Stimulated activated CD8-positive, alpha-beta memory T cell treated with anti-CD3 and anti-CD28 coated beads, Interleukin-12 subunit alpha, Interleukin-12 subunit beta, amount 100 ng/mL, for 1 hour (primary cell): Measurements from ENCODE around the gene APBB2.

Source experiments
- DNase-seq: peaks from one replicate; pipeline ENCODE4 v3.0.0-alpha.2; 2020; ENCODE audit warnings: low read depth

The APBB2 gene

DNA sequence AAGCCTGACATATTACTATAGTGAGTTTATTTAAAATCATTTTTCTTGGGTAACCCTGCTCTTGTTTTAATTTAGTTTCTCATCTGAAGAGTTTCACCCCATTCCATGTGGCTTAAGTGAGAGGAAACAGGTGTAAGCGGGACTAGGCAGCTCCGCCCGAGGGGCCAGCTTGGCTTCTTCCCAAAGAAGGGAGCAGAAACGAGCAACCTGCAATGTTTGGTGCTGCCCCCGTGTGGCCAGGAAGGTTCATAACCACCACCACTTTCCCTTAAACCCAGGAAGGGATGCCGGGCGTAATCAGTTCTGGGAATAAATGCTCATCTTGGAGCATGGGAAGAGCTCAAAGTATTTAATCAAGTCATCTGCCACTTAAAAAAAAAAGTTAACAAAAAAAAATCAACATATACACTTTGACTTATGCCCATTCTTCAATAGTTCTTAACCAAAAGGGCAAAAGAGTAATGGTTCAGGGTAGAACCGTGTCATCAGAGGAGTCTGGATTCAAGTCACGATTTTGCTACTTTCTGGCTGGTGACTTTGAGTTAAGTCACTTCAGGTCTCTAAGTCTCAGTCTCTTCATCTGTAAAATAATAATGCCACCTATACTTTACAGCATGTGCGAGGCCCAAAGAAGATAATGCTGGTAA lies 316.7 kb downstream of the APBB2 start:
- DNase-seq: peak; percentile 39

DNA sequence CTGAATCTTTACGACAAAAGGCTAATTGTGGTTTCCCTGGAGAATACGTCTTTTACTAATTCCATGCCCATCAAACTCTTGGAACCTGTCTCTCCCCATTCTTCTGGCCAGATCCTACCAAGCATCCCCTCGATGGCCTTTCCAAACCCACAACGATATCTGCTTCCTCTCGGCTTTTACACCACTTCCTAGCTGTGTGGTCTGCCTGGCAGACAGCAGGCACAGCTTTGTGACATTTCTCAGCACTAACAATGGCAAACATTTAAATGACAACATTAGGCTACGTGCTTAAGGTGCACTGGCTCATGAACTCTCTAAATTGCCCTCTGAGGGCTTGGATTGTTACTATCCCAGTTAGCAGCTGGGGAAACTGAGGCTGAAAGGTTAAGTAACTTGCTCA lies 323.6 kb downstream of the APBB2 start:
- no peak for DNase-seq

DNA sequence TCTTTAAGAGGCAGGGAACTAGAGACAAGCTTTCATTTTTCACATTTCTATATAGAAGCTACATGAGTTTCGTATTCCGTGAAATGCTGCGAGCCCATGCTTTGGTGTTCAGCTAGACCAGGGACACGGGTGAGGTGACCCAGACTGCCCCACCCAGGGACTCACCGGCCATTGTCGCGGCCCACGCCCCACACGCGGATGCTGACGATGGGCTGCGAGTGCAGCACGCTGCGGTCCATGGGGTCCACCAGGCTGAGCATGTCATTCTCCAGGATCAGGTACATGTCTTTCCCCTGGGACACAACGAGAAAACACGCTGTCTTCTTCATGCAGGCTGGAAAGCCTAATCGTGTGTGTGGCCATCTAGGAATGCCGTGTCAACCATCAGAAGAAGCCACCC lies 324.1 kb downstream of the APBB2 start:
- DNase-seq: no peak

DNA sequence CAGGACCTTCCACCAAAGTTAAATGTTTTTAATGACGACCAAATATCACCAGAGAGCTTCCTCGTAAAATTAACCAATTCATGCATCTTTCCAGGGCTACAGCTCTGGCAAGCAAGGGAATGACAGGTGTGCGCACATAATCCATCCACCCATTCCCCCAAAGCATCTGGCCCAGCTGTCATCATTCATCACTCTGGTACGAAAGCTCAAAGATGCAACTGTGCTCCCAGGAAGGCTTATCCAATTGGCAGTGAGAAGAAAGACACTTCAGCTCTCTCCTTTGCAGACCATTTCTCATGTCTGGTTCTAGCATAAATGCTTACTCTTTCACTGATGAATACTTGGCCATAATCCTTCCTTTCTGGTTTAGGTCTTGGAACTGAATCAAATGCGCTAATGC lies 325.4 kb downstream of the APBB2 start:
- no peak for DNase-seq

DNA sequence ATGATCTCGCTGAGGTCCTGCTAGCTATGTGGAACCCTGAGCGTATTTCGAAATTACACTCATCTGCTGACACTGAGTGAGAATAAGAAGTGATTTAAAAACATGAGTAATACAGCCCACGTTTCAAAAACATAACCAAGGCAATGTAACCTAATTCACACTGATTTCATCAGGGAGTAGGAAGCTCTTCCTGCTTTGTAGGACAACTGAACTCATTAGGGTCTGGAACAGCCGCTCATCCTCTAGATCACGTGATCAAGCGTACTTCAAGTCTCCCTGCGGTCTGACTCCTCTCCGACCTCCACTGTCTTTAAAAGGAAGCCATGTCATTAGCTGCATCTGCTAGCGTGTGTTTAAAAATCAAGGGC lies 326.6 kb downstream of the APBB2 start:
- no peak for DNase-seq

DNA sequence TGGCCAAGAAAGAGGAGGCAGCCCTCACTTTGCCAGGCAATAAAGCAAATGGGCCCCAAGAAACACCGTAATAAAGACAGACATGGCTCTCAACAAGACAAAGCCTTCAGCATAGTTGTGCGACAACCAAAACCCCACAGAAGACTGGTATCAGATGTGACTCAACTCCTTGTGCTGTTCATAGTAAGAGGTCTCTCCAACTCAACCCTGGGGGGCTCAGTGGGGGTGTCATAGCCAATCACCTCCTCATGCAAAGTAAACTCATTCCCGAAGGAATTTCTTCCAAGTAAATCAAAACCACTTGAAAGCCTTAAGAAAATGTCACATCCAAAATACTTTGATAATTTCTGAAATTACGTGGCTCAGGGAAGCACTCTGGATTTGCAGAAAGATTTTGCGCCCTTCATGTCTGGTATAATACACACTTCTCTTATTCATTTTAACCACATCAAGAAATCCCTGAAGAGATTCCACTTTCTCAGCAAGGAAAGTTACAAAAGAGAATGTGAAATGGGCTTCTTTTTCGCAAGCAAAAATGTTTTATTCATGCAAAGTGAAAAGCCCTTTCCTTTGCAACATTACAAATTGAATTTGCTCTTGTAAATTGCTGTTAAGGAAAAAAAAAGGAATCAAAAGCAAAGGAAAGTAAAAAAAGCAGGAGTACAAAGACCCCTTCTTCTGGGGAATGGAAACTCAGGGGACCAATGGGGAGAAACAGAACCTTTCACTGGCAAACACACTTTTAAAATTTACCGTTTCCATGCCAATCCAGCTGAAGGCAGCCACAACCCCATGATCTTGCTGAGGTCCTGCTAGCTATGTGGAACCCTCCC lies 327.2 kb downstream of the APBB2 start:
- DNase-seq: no peak

DNA sequence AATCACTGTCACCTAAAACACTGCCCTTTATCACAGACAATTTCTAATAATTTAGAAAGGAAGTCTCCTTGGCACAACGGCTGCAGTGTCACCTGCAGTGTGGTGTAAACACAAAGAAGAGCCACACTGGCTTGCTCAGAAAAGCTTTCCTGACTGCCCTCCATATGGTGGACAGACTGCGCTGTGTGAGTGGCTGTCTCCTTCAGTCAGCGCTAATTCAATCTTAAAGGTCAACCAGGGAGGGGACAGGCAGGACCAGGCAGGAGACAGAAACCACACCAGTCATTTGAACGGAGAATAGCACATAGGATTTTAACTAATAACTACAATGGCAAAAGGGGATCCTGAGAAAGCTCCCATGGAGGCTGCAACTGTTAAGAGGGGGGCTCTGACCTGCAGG lies 332.5 kb downstream of the APBB2 start:
- DNase-seq: no peak

DNA sequence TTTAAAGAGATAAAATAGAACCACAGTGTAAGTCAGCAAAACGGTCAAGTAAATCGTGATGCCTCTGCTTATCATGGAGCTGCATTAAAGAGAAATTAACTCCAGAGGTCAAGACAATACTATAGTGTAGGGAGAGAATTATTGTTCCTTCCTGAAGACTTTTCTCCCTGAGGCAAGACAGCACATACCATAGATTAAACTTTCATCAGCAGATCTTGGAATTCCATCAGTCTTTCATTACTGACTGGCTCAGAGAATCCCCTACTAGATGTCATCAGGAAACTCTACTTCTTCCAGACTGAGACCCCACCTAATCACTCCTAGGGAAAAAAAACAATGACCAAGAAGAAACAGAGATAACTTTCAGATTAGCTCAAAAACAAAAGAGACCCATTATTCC lies 333.2 kb downstream of the APBB2 start:
- no peak for DNase-seq

DNA sequence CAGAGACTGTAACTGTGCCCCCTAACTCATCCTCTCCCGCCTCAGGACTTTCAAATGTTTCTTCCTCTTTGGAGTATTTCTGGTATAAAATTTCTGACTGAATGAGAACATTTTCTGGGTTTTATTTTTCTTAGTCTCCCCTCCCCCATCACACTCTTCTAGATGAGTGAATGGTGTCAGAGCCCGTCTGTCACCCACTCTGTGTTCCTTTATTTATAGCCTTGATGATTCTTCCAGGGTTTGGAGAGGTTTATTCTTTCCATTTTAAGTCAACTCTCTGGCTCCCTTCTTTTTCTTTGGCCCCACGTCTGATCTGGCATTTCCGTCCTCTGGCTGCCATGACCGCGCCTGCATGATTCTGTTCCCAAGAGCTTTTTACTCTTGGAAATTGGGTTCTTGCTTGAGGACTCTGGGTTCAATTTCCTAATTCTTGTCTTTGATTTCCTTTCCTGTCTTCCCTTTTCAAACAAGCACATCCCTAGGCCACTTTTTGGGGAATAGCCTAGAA lies 335.7 kb downstream of the APBB2 start:
- DNase-seq: no peak

DNA sequence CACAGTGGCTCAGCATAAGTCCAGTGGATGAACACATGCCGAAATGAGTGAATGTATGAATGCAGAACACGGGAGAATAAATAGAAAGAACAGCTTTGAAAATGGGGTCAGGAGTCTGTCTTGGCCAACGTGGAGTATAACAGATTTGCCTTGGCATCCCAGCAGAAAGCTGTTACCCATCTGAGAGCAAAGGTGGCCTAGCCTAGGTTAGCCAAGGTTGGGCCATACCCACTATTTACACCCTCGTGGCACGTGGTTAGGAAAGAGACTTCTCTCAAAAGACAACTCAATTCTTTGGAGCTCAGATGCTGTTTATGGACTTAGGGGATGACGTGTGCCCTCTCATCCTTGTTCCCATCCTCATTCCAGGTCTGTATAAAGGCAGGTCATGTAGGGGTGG lies 337.3 kb downstream of the APBB2 start:
- no peak for DNase-seq

DNA sequence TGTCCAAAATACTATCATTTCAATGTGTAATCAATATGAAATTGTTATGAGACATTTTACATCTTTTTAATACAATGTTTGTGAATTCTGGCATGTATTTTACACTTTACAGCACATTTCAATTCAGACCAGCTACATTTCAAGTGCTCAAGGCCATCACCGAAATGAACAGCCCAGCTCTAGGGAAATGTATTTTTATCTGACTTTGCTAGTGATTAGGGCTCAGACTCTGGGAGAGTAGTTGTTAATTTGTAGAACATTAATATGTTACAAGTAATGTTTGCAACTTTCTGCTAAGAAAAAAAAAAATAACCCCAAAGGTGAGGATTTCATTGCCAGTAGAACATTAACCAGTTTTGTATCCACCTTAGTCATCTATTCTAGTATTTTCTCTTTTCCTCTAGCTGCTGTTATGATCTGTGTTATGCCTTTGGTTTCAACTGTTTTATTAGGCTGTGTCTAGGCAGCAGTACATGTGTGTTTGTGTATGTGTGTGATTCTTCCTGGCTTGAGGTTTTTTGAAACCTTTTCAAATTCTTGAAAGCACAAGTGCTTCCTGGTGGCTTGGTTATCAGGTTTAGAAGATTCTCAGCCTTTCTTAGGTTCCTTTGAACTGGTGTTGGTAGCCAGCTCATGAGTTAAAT lies 338.7 kb downstream of the APBB2 start:
- no peak for DNase-seq

DNA sequence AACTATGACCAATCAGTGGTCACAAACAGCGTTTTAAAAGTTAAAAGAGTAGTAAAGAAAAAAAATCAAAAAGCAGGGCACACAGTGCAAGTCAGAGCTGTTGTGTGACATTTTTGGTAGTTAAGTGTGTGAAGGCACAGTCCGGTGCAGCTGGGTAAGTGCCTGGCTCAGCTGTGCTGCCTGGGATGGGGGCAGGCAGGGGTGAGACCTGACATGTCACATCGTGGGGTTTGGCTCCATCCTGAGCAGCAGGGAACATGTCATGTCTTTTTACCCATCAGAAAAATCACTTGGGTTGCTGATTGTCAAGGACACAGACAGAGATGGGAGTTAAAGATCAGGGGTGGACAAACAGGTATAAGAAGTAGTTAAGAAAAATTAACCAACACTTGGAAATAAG lies 339.4 kb downstream of the APBB2 start:
- DNase-seq: no peak

DNA sequence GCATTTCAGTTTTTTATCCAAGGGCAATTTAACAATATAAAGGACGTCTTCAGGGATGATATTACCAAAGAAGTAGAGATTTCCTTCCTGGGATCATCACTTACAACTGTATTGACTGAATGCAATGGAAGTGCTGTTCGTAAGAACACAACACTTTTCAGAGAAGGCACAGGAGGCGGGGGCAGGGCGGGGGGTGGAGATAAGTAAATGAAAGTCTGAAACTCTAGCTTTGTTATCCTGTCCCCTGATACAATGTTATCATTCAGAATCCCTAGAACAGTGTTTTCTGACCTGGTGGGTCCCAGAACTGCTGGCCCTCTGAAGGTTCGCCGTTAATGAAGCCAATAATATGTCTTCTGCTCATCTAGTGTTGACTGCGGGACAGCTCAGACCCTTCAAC lies 340.0 kb downstream of the APBB2 start:
- DNase-seq: no peak

DNA sequence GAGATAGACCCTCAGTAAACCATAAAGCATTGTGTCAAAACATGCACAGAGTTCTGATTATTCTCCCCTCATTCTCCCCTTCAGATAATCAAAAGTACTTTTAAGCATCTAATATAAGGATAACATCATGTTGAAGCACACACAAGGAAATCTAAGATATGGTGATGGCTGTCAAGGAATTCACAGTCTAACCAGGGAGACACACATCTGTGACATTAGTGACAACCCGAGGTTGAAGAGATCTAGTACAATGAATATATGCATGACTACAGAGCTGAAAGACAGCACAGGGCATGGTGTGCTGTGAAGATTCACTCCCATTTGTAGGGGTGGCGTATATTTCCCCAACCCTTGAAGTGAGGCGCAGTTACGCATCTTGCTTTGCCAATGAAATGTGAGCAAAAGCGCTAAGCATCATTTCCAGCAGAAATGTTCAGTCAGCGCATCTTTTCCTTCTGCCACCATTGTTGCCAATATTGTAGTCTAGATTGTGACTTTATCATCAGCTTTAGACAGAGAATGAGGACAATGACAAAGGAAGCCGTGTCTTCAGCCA lies 342.6 kb downstream of the APBB2 start:
- no peak for DNase-seq

DNA sequence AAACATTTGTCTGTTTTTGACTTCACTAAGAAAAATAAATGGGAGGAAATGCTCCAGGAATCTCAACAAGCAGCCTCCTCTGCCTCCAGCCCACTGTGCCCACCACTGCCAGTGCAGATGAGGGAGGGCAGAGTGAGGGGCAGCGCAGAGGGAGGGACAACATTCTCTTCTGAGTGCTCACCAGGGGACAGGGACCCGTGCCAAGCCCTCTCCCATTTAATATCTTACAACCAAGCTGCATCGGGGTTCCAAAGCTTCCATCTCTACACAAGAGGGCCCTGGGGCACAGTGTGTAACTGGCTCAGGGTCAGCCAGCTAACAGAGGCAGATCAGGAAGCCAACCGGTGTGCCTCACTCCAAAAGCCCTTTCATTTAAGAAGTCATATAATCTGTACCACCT lies 344.2 kb downstream of the APBB2 start:
- DNase-seq: no peak

DNA sequence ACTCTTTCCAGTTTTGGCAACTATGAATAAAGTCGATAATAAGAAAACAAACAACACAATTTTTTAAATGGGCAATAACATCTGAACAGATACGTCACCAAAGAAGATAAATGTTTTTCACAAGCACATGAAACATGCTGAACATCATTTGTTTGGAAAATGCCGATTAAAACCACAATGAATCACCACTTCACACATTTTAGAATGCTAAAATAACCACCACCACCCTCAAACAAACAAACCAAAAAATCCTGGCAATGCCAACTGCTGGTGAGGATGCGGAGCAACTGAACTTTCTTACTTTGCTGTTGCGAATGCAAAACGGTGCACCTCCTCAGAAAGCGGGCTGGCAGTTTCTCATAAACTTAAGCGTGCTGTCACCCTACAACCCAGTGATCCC lies 348.6 kb downstream of the APBB2 start:
- no peak for DNase-seq

DNA sequence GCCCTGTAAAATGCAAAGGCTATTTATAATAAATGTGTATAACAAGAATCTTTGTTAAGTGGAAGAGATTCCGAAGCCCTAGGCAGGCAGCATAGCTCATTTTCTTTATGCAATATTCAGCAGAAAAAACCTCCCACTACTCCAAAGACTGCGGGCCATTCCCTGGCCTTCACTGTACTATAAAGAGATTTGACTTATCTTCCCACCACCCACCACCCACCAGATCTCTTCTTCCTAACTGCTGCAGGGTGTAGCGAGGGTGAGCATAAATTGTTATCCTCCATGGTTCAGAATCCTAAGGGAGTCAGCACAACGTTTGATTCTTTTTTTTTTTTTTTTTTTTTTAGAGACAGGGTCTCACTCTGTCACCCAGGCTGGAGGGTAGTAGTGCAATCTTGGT lies 349.8 kb downstream of the APBB2 start:
- DNase-seq: no peak

DNA sequence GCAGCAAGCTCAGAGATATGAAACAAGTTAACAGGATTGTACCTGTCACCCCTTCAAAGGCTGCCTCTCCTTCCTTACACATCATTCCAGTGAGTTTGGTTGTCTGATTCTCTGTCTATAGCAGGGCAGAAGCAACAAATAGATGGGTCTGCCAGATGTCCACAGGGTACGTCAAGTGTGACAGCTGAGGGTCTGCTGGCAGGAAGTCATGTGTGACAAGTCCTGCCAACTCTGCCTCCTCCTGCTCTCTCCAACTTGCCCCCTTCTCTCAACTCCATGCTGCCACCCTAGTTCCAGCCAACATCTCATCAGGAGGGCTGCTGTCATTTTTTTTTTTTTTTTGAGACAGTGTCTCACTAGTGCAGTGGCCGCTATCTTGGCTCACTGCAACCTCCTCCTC lies 355.4 kb downstream of the APBB2 start:
- no peak for DNase-seq

DNA sequence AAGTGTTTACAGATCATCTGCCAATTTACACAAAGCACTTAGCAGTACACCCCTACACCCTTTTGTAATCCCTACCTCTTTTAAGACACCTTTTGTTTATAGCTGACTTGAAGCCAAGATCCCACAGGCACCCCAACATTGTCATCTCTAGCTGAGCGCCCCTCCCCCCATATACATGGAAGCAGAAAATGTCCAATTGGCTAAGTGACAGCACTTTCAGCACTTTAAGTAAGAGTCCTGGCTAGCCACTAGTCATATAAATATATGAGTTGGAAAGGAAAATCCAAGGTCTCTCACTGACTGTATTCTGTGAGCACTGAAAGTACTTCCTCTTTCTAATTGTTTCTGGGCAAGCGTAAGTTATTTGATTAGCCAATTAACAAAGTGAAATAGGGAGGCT lies 356.4 kb downstream of the APBB2 start:
- DNase-seq: no peak

DNA sequence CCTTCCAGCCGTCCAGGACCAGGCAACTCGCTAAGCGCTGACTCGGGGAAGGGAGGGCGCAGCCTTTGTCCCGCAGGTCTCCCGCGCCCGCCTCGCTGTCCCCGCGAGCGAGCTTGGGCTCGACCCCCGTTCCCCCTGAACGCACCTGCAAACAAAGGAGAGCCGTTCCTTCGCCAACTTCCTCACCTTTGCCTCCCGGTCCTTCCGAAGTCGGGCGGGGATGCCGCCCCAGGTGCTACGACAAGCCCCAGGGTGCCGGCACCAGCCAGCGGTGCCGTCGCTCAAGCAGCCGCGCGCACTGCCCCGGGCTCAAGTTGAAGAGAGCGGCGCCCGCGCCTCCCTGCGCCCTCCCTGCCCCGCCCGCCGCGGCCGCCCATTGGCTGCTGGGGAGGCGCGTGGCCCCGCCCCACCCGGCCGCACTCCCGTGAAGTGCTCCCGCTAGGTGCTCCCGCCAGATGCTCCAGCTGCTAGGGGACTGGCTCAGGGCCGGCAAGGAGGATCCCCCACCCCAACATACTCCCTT lies 357.4 kb downstream of the APBB2 start:
- DNase-seq: peak; percentile 12

DNA sequence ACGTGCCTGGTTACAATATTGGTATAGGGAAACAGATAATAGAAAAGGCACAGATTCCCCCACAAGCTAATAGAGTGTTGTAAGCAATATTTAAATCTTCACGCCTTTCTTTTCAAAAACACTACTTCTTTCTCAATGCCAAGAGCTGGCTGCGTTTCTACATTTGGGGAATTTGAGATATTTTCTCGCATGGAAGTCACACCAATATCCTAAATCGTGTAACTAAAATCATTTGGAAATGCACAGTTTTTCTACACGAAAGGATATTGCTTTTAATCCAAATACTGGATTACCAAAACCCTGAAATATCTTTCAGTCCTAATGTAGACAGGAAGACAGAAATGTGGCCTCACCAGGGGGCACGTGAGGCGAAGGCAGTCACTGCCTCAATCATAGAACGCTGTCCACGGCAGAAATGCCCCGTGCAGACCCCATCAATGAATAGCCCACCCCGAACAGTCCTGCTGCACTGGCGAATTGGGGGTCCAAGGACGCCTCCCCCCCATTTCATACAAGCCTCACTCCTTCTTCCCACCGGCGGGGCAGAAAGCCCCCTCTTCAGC lies 358.0 kb downstream of the APBB2 start:
- no peak for DNase-seq

DNA sequence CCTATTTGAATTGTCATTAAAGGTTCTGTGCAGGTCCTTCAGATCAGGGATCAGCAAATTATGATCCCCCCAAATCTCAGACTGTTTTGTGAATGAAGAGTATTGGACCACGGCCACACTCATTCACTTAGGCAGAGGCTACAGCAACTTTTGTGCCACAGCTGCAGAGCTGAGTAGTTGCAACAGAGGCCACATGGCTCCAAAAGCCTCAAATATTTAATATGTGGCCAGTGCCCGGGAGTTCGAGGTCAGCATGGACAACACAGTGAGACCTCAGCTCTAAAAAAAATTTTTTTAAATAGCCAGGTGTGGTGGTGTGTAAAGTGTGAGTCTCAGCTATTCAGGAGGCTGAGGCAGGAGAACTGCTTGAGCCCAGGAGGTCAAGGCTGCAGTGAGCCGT lies 363.8 kb downstream of the APBB2 start:
- no peak for DNase-seq
